AG04450 (cell line): ENCODE results near the gene TRIP12. TPM values are rescaled to one million over a fixed set of nuclear protein-coding genes. Genes with fewer than 3 reads are reported as not detected.
A peak's percentile ranks its signal among the peaks of the same experiment; 100 is the strongest.

Experiments used
- CTCF ChIA-PET: fragments of 300-600, 350-600 bp; formaldehyde crosslinking; extraction: SDS; loops from one replicate; lab custom pipeline; 2022; ENCODE audit warnings: antibody characterized with exemption, inconsistent platforms; lab: Charles Lee
- POLR2A ChIA-PET: fragments of 350-600 bp; formaldehyde crosslinking; extraction: SDS; loops from one replicate; lab custom pipeline; 2021; ENCODE audit warnings: antibody characterized with exemption, inconsistent platforms; lab: Yijun Ruan, JAX
- DNase-seq: peaks from one replicate; pipeline ENCODE4 v3.0.0-alpha.2; 2011; ENCODE audit warnings: low read depth, low spot score
- H3K27ac ChIP-seq: one replicate; pipeline ENCODE4 v1.5.1; 2012; ENCODE audit warnings: low read depth, low read length, control low read depth
- H3K27me3 ChIP-seq: one replicate; pipeline ENCODE4 v1.6.0; 2012; ENCODE audit warnings: low read length; ENCODE audit not compliant: control insufficient read depth, insufficient read depth
- H3K4me3 ChIP-seq: 2 replicates; pipeline ENCODE4 v1.5.1; 2011; ENCODE audit warnings: mild to moderate bottlenecking, low read depth, low read length, control low read depth
- H3K9me3 ChIP-seq: 2 replicates; pipeline ENCODE4 v1.5.1; 2012; ENCODE audit warnings: low read length; ENCODE audit not compliant: control insufficient read depth, insufficient read depth
- CTCF ChIP-seq: IDR thresholded peaks from 2 replicates; pipeline ENCODE4 v1.5.1; 2011; ENCODE audit warnings: low read depth, low read length, control low read depth, inconsistent platforms
- polyA plus RNA-seq: library from polyadenylated mRNA; depleted of rRNA; stranded (reverse); fragments of >200 nt; gene quantifications from 2 replicates; pipeline ENCODE4 v1.2.3, GENCODE V29; 2011

The TRIP12 gene
- polyA plus RNA-seq, 1 experiment = 170 TPM

- no peak for DNase-seq
- ChIA-PET CTCF (interaction anchor here (1.6 kb wide), 1 partner anchor 81 kb away, joined by 4 read pairs; no protein-coding TSS in a partner anchor), POLR2A (no interaction called here)
- Histone ChIP-seq H3K27me3 (no peaks in the 10 kb centered on the region), H3K9me3 (no peaks in the 10 kb centered on the region), H3K27ac (no peak overlapping the region), H3K4me3 (no peak overlapping the region)
- no peak for TF ChIP-seq CTCF
Observed at GRCh38 chr2:229861431-229861830, 60.4 kb downstream of the TRIP12 start.

- no peak for TF ChIP-seq CTCF
- H3K4me3 ChIP-seq = no peak overlapping the region
- POLR2A ChIA-PET = no interaction called here
- H3K27me3 ChIP-seq = no peaks in the 10 kb centered on the region
- CTCF ChIA-PET = no interaction called here
- no peaks in the 10 kb centered on the region for H3K9me3 ChIP-seq
- DNase-seq = no peak
- H3K27ac ChIP-seq = no peak overlapping the region
Observed at GRCh38 chr2:229860334-229860733, 61.5 kb downstream of the TRIP12 start.

- CTCF ChIA-PET = no interaction called here
- TF ChIP-seq CTCF = no peak
- no peaks in the 10 kb centered on the region for H3K27me3 ChIP-seq
- POLR2A ChIA-PET = no interaction called here
- DNase-seq = no peak
- H3K27ac ChIP-seq = no peak overlapping the region
- H3K4me3 ChIP-seq = no peak overlapping the region
- H3K9me3 ChIP-seq = no peaks in the 10 kb centered on the region
Observed at GRCh38 chr2:229858351-229858750, 63.5 kb downstream of the TRIP12 start.

- TF ChIP-seq CTCF = no peak
- Histone ChIP-seq H3K9me3 (no peaks in the 10 kb centered on the region), H3K27me3 (no peaks in the 10 kb centered on the region), H3K27ac (peak overlapping the region; percentile 58), H3K4me3 (no peak overlapping the region)
- DNase-seq = peak; percentile 24
- ChIA-PET POLR2A (no interaction called here), CTCF (interaction anchor here (0.9 kb wide), 2 partner anchors 56 to 78 kb away, joined by 4 read pairs; no protein-coding TSS in a partner anchor)
Observed at GRCh38 chr2:229857634-229858033, 64.2 kb downstream of the TRIP12 start.

- TF ChIP-seq CTCF = no peak
- no peaks in the 10 kb centered on the region for H3K27me3 ChIP-seq
- no peak for DNase-seq
- no peaks in the 10 kb centered on the region for H3K9me3 ChIP-seq
- no peak overlapping the region for H3K27ac ChIP-seq
- POLR2A ChIA-PET = no interaction called here
- CTCF ChIA-PET = interaction anchor here (1.2 to 1.6 kb wide), 2 partner anchors 26 to 304 kb away, joined by 3 to 5 read pairs; no protein-coding TSS in a partner anchor
- no peak overlapping the region for H3K4me3 ChIP-seq
Observed at GRCh38 chr2:229856413-229856812, 65.4 kb downstream of the TRIP12 start.
